ENCODE measurements around the gene VPS13C. TPM values are rescaled to one million over a fixed set of nuclear protein-coding genes. Genes with fewer than 3 reads are reported as not detected.

VPS13C gene
- total RNA-seq, 1 experiment from 2014 or later, result 47.3 TPM

GRCh38 chr15:61840090-61840489 lies 220.2 kb downstream of the VPS13C start:
- in situ Hi-C loops (cut with HindIII; ENCODE audit: low pct_unique_long_range_greater_than_20kb, low sequenced_read_pairs), result no loop called here
- POLR2A ChIA-PET, result no interaction called here

GRCh38 chr15:61839546-61839945 lies 220.7 kb downstream of the VPS13C start:
- POLR2A ChIA-PET, result no interaction called here
- H3K27ac ChIP-seq (ENCODE audit: low read length), result no peak overlapping the region
- in situ Hi-C loops (cut with HindIII; ENCODE audit: low pct_unique_long_range_greater_than_20kb, low sequenced_read_pairs) (no loop called here), intact Hi-C loops (cut with micrococcal nuclease; ENCODE audit: unreplicated experiment) (no loop called here)
- H3K9me3 ChIP-seq (ENCODE audit: control insufficient read depth, insufficient read depth, low read depth, low read length), result no peaks in the 10 kb centered on the region
- H3K4me3 ChIP-seq (ENCODE audit: low read depth in 2 of 2, low read length in 2 of 2), result no peak overlapping the region
- ATAC-seq (no peak), DNase-seq (ENCODE audit: low read depth, low spot score) (no peak)
- no peaks in the 10 kb centered on the region for H3K36me3 ChIP-seq (ENCODE audit: control insufficient read depth, insufficient read depth, low read length)
- BruUV-seq (replicated peaks), result no TSS peak
- peaks cover 6% of the 10 kb centered on the region; the same call in 1 of the 2 replicates for H3K4me1 ChIP-seq (ENCODE audit: control insufficient read depth, insufficient read depth, low read length)
- TF ChIP-seq TCF7L2 (IDR thresholded peaks at IDR 0.05; ENCODE audit: low read depth, low read length), result no peak
- no peak for TF ChIP-seq POLR2AphosphoS5 (IDR thresholded peaks at IDR 0.05; ENCODE audit: low read depth, low read length)
- no peak for TF ChIP-seq CTCF (IDR thresholded peaks at IDR 0.05)
- no peak for TF ChIP-seq SIN3A (IDR thresholded peaks at IDR 0.05; ENCODE audit: borderline replicate concordance, insufficient read depth, low read depth, low read length)
- no peak for TF ChIP-seq REST (IDR thresholded peaks at IDR 0.05; ENCODE audit: insufficient read depth in 1 of 2, low read depth in 2 of 2, low read length in 1 of 2)
- no peaks in the 10 kb centered on the region; the same call in 1 of the 2 replicates for H3K27me3 ChIP-seq (ENCODE audit: control insufficient read depth, insufficient read depth, low read length)
- CTCF ChIA-PET, result no interaction called here

More at GRCh38 chr15:61840090-61840489, 220.2 kb downstream of the VPS13C start:
- no peak for ATAC-seq
- TF ChIP-seq TCF7L2 (IDR thresholded peaks at IDR 0.05; ENCODE audit: low read depth, low read length) (no peak), SIN3A (IDR thresholded peaks at IDR 0.05; ENCODE audit: borderline replicate concordance, insufficient read depth, low read depth, low read length) (no peak), REST (IDR thresholded peaks at IDR 0.05; ENCODE audit: insufficient read depth in 1 of 2, low read depth in 2 of 2, low read length in 1 of 2) (no peak), POLR2AphosphoS5 (IDR thresholded peaks at IDR 0.05; ENCODE audit: low read depth, low read length) (no peak), CTCF (IDR thresholded peaks at IDR 0.05) (no peak)
- no peaks in the 10 kb centered on the region for H3K36me3 ChIP-seq (ENCODE audit: control insufficient read depth, insufficient read depth, low read length)
- H3K4me3 ChIP-seq (ENCODE audit: low read depth in 2 of 2, low read length in 2 of 2), result no peak overlapping the region
- no peaks in the 10 kb centered on the region for H3K27me3 ChIP-seq (ENCODE audit: control insufficient read depth, insufficient read depth, low read length)
- H3K9me3 ChIP-seq (ENCODE audit: control insufficient read depth, insufficient read depth, low read depth, low read length), result no peaks in the 10 kb centered on the region
- no TSS peak for BruUV-seq (replicated peaks)
- no peak overlapping the region for H3K27ac ChIP-seq (ENCODE audit: low read length)
- intact Hi-C loops (cut with micrococcal nuclease; ENCODE audit: unreplicated experiment), result no loop called here
- DNase-seq (ENCODE audit: low read depth, low spot score), result no peak
- CTCF ChIA-PET, result interaction anchor here (0.7 kb wide), 1 partner anchor 9 kb away, joined by 6 read pairs; no protein-coding TSS in a partner anchor
- H3K4me1 ChIP-seq (ENCODE audit: control insufficient read depth, insufficient read depth, low read length), result 0 out of 2 replicates have a peak, but pooled peaks cover 3% of the 10 kb centered on the region
